GM23338 (cell line): ENCODE data around the gene PRKCH.

Experiments used
- EZH2 ChIP-seq: fragments of 200-600 bp; sonication (generic); IDR thresholded peaks from one replicate; pipeline ENCODE4 v1.8.0; 2017; ENCODE audit warnings: antibody characterized with exemption, mild to moderate bottlenecking, low read depth; ENCODE audit not compliant: unreplicated experiment
- EZH2phosphoT487 ChIP-seq: fragments of 200-600 bp; sonication (generic); IDR thresholded peaks from one replicate; pipeline ENCODE4 v1.8.1; 2018; ENCODE audit warnings: antibody characterized with exemption; ENCODE audit not compliant: unreplicated experiment
- POLR2AphosphoS5 ChIP-seq: IDR thresholded peaks from 2 replicates; pipeline ENCODE4 v1.6.1; 2016; ENCODE audit warnings: antibody characterized with exemption, low read depth
- TF ChIP-seq, protein P1 (sequence below), 2 experiments: fragments of 200-600 bp in 1 of 2; sonication (generic) in 1 of 2; conservative IDR thresholded peaks; 2 replicates each; pipeline versions ENCODE4 v1.5.1 to v1.6.1; 2016 to 2017; ENCODE audit warnings: antibody characterized with exemption in 2 of 2, low read depth in 2 of 2, mild to moderate bottlenecking in 2 of 2, moderate library complexity in 1 of 2
- TF ChIP-seq, protein P2 (sequence below): IDR thresholded peaks from one replicate; pipeline ENCODE4 v1.6.1; 2018; ENCODE audit warnings: antibody characterized with exemption; ENCODE audit not compliant: unreplicated experiment
- TF ChIP-seq, protein P3 (sequence below): IDR thresholded peaks from 2 replicates; pipeline ENCODE4 v1.6.1; 2016; ENCODE audit warnings: antibody characterized with exemption

DNA sequence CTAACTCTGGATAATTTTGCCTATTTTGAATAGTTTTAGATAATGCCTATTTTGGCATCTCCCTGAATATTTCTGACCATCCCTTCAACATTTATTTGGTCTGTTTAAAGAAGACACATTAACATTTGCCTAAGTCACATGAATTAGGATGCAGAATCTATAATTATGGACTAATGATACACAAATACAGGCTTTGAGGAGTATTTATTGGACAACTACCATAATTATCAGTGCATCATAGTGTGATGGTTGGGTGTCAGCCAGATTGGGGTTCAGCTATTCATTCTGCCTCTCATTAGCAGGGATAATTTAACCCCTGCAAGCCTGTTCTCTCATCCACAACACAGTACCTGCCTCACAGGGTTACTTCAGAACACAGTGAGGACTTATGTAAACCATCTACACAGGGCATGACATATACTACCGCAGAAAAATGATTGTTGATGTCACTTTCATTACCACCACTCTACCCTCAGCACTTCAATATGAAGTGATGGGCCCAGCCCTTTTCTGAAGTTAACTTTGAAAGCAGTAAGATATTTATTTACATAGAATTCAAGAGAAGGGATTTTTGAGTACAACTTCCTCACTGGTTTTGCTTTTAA lies 14.4 kb downstream of the PRKCH start:
- TF ChIP-seq EZH2phosphoT487 (no peak), EZH2 (no peak), POLR2AphosphoS5 (no peak)
- TF ChIP-seq, protein P1, sequence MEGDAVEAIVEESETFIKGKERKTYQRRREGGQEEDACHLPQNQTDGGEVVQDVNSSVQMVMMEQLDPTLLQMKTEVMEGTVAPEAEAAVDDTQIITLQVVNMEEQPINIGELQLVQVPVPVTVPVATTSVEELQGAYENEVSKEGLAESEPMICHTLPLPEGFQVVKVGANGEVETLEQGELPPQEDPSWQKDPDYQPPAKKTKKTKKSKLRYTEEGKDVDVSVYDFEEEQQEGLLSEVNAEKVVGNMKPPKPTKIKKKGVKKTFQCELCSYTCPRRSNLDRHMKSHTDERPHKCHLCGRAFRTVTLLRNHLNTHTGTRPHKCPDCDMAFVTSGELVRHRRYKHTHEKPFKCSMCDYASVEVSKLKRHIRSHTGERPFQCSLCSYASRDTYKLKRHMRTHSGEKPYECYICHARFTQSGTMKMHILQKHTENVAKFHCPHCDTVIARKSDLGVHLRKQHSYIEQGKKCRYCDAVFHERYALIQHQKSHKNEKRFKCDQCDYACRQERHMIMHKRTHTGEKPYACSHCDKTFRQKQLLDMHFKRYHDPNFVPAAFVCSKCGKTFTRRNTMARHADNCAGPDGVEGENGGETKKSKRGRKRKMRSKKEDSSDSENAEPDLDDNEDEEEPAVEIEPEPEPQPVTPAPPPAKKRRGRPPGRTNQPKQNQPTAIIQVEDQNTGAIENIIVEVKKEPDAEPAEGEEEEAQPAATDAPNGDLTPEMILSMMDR (conservative IDR thresholded peaks at IDR 0.05; ENCODE audit: low read depth in 2 of 2) = no peak
- TF ChIP-seq, protein P2, sequence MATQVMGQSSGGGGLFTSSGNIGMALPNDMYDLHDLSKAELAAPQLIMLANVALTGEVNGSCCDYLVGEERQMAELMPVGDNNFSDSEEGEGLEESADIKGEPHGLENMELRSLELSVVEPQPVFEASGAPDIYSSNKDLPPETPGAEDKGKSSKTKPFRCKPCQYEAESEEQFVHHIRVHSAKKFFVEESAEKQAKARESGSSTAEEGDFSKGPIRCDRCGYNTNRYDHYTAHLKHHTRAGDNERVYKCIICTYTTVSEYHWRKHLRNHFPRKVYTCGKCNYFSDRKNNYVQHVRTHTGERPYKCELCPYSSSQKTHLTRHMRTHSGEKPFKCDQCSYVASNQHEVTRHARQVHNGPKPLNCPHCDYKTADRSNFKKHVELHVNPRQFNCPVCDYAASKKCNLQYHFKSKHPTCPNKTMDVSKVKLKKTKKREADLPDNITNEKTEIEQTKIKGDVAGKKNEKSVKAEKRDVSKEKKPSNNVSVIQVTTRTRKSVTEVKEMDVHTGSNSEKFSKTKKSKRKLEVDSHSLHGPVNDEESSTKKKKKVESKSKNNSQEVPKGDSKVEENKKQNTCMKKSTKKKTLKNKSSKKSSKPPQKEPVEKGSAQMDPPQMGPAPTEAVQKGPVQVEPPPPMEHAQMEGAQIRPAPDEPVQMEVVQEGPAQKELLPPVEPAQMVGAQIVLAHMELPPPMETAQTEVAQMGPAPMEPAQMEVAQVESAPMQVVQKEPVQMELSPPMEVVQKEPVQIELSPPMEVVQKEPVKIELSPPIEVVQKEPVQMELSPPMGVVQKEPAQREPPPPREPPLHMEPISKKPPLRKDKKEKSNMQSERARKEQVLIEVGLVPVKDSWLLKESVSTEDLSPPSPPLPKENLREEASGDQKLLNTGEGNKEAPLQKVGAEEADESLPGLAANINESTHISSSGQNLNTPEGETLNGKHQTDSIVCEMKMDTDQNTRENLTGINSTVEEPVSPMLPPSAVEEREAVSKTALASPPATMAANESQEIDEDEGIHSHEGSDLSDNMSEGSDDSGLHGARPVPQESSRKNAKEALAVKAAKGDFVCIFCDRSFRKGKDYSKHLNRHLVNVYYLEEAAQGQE = no peak
- TF ChIP-seq, protein P3, sequence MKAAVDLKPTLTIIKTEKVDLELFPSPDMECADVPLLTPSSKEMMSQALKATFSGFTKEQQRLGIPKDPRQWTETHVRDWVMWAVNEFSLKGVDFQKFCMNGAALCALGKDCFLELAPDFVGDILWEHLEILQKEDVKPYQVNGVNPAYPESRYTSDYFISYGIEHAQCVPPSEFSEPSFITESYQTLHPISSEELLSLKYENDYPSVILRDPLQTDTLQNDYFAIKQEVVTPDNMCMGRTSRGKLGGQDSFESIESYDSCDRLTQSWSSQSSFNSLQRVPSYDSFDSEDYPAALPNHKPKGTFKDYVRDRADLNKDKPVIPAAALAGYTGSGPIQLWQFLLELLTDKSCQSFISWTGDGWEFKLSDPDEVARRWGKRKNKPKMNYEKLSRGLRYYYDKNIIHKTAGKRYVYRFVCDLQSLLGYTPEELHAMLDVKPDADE = no peak
